Activated CD4-positive, alpha-beta T cell treated with anti-CD3 and anti-CD28 coated beads, Interleukin-2, amount 50 U/mL, for 4 hours (primary cell): ENCODE results near the gene PMAIP1.

Source experiments
- DNase-seq, 2 experiments: peaks; one replicate each; pipeline ENCODE4 v3.0.0-alpha.2; 2020

The PMAIP1 gene

GRCh38 chr18:59915606-59916005 lies 15.8 kb downstream of the PMAIP1 start:
- DNase-seq: no peak

GRCh38 chr18:59916746-59917145 lies 16.9 kb downstream of the PMAIP1 start:
- DNase-seq: no peak

- no peak for DNase-seq
Measured at GRCh38 chr18:59917422-59917821, 17.6 kb downstream of the PMAIP1 start.

GRCh38 chr18:59918320-59918755 lies 18.5 kb downstream of the PMAIP1 start:
- no peak for DNase-seq

- DNase-seq: no peak
Measured at GRCh38 chr18:59918997-59919396, 19.2 kb downstream of the PMAIP1 start.

- DNase-seq: peak in 1 of 2 experiments; percentile 6
Measured at GRCh38 chr18:59921384-59921891, 21.6 kb downstream of the PMAIP1 start.

- DNase-seq: no peak
Measured at GRCh38 chr18:59923539-59924196, 23.9 kb downstream of the PMAIP1 start.

- no peak for DNase-seq
Measured at GRCh38 chr18:59926131-59926530, 26.3 kb downstream of the PMAIP1 start.

GRCh38 chr18:59927246-59927825 lies 27.5 kb downstream of the PMAIP1 start:
- DNase-seq: no peak

GRCh38 chr18:59928201-59928600 lies 28.4 kb downstream of the PMAIP1 start:
- DNase-seq: no peak

- DNase-seq: no peak
Measured at GRCh38 chr18:59929621-59930295, 30.0 kb downstream of the PMAIP1 start.

- DNase-seq: no peak
Measured at GRCh38 chr18:59932401-59932800, 32.6 kb downstream of the PMAIP1 start.

GRCh38 chr18:59938676-59939075 lies 38.9 kb downstream of the PMAIP1 start:
- DNase-seq: no peak

GRCh38 chr18:59939127-59939526 lies 39.3 kb downstream of the PMAIP1 start:
- DNase-seq: no peak

- no peak for DNase-seq
Measured at GRCh38 chr18:59940068-59940467, 40.3 kb downstream of the PMAIP1 start.

GRCh38 chr18:59941331-59941730 lies 41.5 kb downstream of the PMAIP1 start:
- no peak for DNase-seq

- DNase-seq: no peak
Measured at GRCh38 chr18:59942601-59943000, 42.8 kb downstream of the PMAIP1 start.

GRCh38 chr18:59945544-59945943 lies 45.7 kb downstream of the PMAIP1 start:
- DNase-seq: no peak

- no peak for DNase-seq
Measured at GRCh38 chr18:59950215-59950944, 50.6 kb downstream of the PMAIP1 start.

GRCh38 chr18:59951591-59951990 lies 51.8 kb downstream of the PMAIP1 start:
- no peak for DNase-seq

GRCh38 chr18:59952283-59953007 lies 52.6 kb downstream of the PMAIP1 start:
- DNase-seq: no peak
